Gastroesophageal sphincter (tissue), 4 donors: ENCODE measurements around the gene CCDC171. TPM values are rescaled to one million over a fixed set of nuclear protein-coding genes. Genes with fewer than 3 reads are reported as not detected.

Source experiments
- ATAC-seq: fragments of 150-250 bp; one replicate; pipeline ENCODE4 v1.9.1; 2016; ENCODE audit warnings: mild to moderate bottlenecking, moderate library complexity
- H3K27ac ChIP-seq, 4 donors: fragments of 200-600 bp; sonication (generic) in 3 of 4; 1 replicate in 3 of 4; 2 replicates in 1 of 4; pipeline ENCODE4 v1.5.1; 2016 to 2019
- H3K27me3 ChIP-seq: fragments of 200-600 bp; sonication (generic); one replicate; pipeline ENCODE4 v1.5.1; 2019
- H3K36me3 ChIP-seq, 2 donors: fragments of 200-600 bp; sonication (generic); one replicate each; pipeline ENCODE4 v1.5.1; 2019; ENCODE audit warnings: control low read depth in 1 of 2
- H3K4me1 ChIP-seq, 3 donors: fragments of 200-600 bp; sonication (generic); 1 replicate in 2 of 3; 2 replicates in 1 of 3; pipeline ENCODE4 v1.5.1; 2016 to 2019; ENCODE audit warnings: control low read depth in 2 of 3
- H3K4me3 ChIP-seq, 2 donors: fragments of 200-600 bp; sonication (generic); one replicate each; pipeline ENCODE4 v1.5.1; 2019; ENCODE audit warnings: mild to moderate bottlenecking in 1 of 2, moderate library complexity in 1 of 2
- H3K9me3 ChIP-seq, 3 donors: fragments of 200-600 bp; sonication (generic); one replicate each; pipeline ENCODE4 v1.5.1; 2017 to 2019; ENCODE audit warnings: control low read depth in 2 of 3
- EP300 ChIP-seq: sonication (generic); formaldehyde crosslinking; IDR thresholded peaks from one replicate; pipeline ENCODE4 v1.6.1; 2017; ENCODE audit warnings: antibody characterized with exemption, mild to moderate bottlenecking
- POLR2A ChIP-seq, 2 donors: fragments of 450-650 bp; IDR thresholded peaks; one replicate each; pipeline ENCODE4 v1.6.1; 2017; ENCODE audit warnings: antibody characterized with exemption in 2 of 2, mild to moderate bottlenecking in 2 of 2, moderate library complexity in 1 of 2
- POLR2AphosphoS5 ChIP-seq: sonication (generic); formaldehyde crosslinking; IDR thresholded peaks from one replicate; pipeline ENCODE4 v1.6.1; 2017; ENCODE audit warnings: antibody characterized with exemption
- WGBS, 2 donors: methylation state at CpG; one replicate each; pipeline ENCODE4 v1.1.5; 2018; ENCODE audit warnings: low coverage in 1 of 2; 5-methylcytosine and 5-hydroxymethylcytosine counted together
- total RNA-seq, 4 donors: library from RNA; depleted of rRNA; stranded (reverse); fragments of >200 nt; gene quantifications; one replicate each; pipeline ENCODE4 v1.1.0, GENCODE V29; 2016
- TF ChIP-seq, protein P1 (sequence below), 4 experiments: fragments of 200-600 bp in 2 of 4; fragments of 450-650 bp in 2 of 4; sonication (generic) in 1 of 4; IDR thresholded peaks; one replicate each; pipeline ENCODE4 v1.5.1; 2017 to 2019; ENCODE audit warnings: antibody characterized with exemption in 4 of 4, mild to moderate bottlenecking in 2 of 4, moderate library complexity in 2 of 4

The CCDC171 gene
- total RNA-seq, 4 donors from 2014 or later: 0.94 to 4.5 (median 2.8) TPM

DNA sequence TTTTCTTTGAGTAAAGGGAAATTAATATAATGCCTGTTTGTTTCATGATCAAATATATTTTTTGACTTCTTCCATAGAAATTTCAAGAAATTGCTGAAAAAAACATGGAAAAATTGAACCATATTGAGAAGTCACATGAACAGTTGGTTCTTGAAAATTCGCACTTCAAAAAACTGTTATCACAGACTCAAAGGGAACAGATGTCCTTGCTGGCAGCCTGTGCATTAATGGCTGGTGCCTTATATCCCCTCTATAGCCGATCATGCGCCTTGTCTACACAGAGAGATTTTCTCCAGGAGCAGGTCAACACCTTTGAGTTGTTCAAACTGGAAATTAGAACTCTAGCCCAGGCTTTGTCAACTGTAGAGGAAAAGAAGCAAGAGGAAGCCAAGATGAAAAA, 191.4 kb downstream of the CCDC171 start:
- H3K27me3 ChIP-seq: no peaks in the 10 kb centered on the region
- ATAC-seq: no peak
- no peak overlapping the region for H3K27ac ChIP-seq
- WGBS, 2 donors: 73 to 81% methylated on average over 3 of the region's 3 CpGs
- peaks cover 0 to 13% of the 10 kb centered on the region in 2 donors for H3K36me3 ChIP-seq
- no peak overlapping the region for H3K4me3 ChIP-seq
- H3K4me1 ChIP-seq: no peaks in the 10 kb centered on the region
- H3K9me3 ChIP-seq: no peaks in the 10 kb centered on the region
- TF ChIP-seq, protein P1, sequence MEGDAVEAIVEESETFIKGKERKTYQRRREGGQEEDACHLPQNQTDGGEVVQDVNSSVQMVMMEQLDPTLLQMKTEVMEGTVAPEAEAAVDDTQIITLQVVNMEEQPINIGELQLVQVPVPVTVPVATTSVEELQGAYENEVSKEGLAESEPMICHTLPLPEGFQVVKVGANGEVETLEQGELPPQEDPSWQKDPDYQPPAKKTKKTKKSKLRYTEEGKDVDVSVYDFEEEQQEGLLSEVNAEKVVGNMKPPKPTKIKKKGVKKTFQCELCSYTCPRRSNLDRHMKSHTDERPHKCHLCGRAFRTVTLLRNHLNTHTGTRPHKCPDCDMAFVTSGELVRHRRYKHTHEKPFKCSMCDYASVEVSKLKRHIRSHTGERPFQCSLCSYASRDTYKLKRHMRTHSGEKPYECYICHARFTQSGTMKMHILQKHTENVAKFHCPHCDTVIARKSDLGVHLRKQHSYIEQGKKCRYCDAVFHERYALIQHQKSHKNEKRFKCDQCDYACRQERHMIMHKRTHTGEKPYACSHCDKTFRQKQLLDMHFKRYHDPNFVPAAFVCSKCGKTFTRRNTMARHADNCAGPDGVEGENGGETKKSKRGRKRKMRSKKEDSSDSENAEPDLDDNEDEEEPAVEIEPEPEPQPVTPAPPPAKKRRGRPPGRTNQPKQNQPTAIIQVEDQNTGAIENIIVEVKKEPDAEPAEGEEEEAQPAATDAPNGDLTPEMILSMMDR (IDR thresholded peaks at IDR 0.05): no peak

DNA sequence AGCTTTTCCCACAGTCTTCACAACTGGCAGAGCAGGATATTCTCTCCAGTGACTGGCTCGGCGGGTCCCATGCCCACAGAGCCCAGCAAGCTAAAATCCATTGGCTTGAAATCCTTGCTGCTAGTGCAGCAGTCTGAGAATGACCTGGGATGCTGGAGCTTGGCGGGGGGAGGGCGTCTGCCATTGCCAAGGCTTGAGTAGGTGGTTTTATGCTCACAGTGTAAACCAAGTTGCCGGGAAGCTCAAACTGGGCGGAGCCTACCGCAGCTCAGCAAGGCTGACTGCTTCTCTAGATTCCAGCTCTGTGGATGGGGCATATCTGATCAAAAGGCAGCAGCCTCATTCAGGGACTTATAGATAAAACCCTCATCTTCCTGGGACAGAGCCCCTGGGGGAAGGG, 194.1 kb downstream of the CCDC171 start:
- TF ChIP-seq EP300: no peak
- TF ChIP-seq POLR2A (IDR thresholded peaks at IDR 0.05): no peak
- TF ChIP-seq, protein P1 (IDR thresholded peaks at IDR 0.05): no peak
- TF ChIP-seq POLR2AphosphoS5: no peak
- no peak overlapping the region for H3K4me3 ChIP-seq
- H3K9me3 ChIP-seq: no peaks in the 10 kb centered on the region
- ATAC-seq: no peak
- H3K36me3 ChIP-seq: peaks cover 0 to 13% of the 10 kb centered on the region in 2 donors
- no peak overlapping the region for H3K27ac ChIP-seq
- no peaks in the 10 kb centered on the region for H3K4me1 ChIP-seq
- H3K27me3 ChIP-seq: no peaks in the 10 kb centered on the region
- 80% methylated on average over 1 of the region's 7 CpGs; no CpG with 5 or more reads in 1 of the 2 donors for WGBS, 2 donors

DNA sequence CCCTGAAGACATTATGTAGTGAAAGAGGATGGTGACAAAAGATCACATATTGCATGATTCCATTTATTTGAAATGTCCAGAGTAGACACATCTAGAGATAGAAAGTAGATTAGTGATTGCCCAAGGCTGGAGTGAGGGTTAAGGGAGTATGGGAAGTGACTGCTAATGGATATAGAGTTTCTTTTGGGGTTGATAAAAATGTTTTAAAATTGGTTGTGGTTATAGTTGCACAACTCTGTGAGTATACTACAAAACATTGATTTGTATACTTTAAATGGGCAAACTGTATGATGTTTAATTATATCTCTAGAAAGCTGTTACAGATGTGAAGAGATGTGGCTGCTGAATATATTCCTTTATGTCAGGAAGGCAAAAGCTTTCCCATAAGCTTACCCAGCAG, 202.8 kb downstream of the CCDC171 start:
- Histone ChIP-seq H3K36me3 (no peaks in the 10 kb centered on the region), H3K27me3 (no peaks in the 10 kb centered on the region), H3K9me3 (no peaks in the 10 kb centered on the region), H3K27ac (no peak overlapping the region), H3K4me1 (no peaks in the 10 kb centered on the region), H3K4me3 (no peak overlapping the region)
- TF ChIP-seq POLR2AphosphoS5: no peak
- no peak for ATAC-seq

DNA sequence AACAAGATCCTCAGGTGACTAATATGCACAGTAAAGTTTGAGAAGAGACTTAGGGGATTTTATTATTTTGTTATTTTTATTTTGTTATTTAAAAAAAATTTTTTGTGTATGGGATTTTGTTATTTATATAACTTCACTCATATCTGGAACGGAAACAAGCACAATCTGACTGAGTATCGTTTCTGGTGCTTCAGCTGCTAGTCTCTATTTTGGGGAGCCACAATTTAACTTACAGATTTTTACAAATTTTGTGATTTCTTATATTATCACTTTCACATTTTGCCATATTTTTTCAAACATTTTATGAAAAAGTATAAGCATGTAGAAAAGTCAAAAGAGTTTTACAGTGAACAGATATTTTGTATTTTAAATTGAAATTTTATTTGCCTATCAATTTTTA, 208.7 kb downstream of the CCDC171 start:
- Histone ChIP-seq H3K36me3 (no peaks in the 10 kb centered on the region), H3K4me3 (no peak overlapping the region), H3K9me3 (no peaks in the 10 kb centered on the region), H3K4me1 (no peaks in the 10 kb centered on the region), H3K27ac (no peak overlapping the region), H3K27me3 (no peaks in the 10 kb centered on the region)
- 80 to 95% methylated on average over 2 of the region's 2 CpGs for WGBS, 2 donors
- no peak for ATAC-seq
- TF ChIP-seq, protein P1 (IDR thresholded peaks at IDR 0.05): no peak
- TF ChIP-seq POLR2AphosphoS5 (no peak), POLR2A (IDR thresholded peaks at IDR 0.05) (no peak), EP300 (no peak)

DNA sequence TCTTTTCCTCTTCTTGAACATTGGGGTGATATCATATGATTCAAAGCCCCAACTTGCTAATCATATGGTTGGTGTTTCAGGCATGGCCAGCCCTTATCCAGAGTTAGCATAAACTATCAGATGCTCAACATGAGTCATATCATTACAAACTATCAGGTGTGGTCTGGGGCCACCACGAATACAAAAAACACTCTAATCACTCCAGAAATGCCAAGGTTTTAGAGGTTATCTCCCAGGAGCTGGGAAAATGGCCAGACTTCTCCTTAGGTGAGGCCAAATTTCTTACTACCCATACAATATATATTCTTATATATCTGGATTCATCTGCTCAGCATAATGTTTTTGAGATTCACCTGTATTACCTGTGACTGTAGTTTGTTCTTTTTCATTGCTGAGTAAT, 210.5 kb downstream of the CCDC171 start:
- TF ChIP-seq POLR2AphosphoS5: no peak
- TF ChIP-seq EP300: no peak
- TF ChIP-seq, protein P1 (IDR thresholded peaks at IDR 0.05): no peak
- TF ChIP-seq POLR2A (IDR thresholded peaks at IDR 0.05): no peak

DNA sequence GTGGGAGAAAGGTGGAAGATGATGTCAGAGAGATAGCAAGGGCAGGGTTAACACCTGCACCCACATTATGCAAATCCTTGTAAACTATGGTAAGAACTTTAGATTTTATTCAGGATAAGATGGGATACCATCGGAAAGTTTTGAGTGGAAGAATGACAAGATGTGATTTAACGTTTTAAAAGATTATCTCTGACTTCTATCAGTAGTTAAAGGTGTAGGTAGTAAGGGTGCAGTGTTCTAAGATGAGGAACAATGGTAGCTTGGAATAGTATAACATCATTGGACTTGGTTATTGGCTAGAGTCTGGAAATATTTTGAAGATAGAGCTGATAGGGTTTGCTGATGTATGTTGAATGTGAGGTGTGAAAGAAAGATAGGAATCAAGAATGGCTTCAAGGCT, 211.3 kb downstream of the CCDC171 start:
- WGBS, 2 donors: 80 to 84% methylated on average over 1 to 2 of the region's 2 CpGs

More for the DNA sequence above, 210.5 kb downstream of the CCDC171 start:
- Histone ChIP-seq H3K27me3 (no peaks in the 10 kb centered on the region), H3K4me1 (no peaks in the 10 kb centered on the region), H3K27ac (no peak overlapping the region), H3K4me3 (no peak overlapping the region), H3K36me3 (no peaks in the 10 kb centered on the region), H3K9me3 (no peaks in the 10 kb centered on the region)
- 60 to 67% methylated on average over 1 of the region's 1 CpG for WGBS, 2 donors
- no peak for ATAC-seq

More for the DNA sequence above, 211.3 kb downstream of the CCDC171 start:
- Histone ChIP-seq H3K4me3 (no peak overlapping the region), H3K9me3 (no peaks in the 10 kb centered on the region), H3K27ac (no peak overlapping the region), H3K27me3 (no peaks in the 10 kb centered on the region), H3K36me3 (no peaks in the 10 kb centered on the region), H3K4me1 (no peaks in the 10 kb centered on the region)
- TF ChIP-seq, protein P1 (IDR thresholded peaks at IDR 0.05): no peak
- no peak for ATAC-seq
